Testis (tissue), 3 donors: ENCODE data around the gene VAT1. TPM values are rescaled to one million over a fixed set of nuclear protein-coding genes. Genes with fewer than 3 reads are reported as not detected.

ENCODE experiments used
- DNase-seq: peaks from one replicate; pipeline ENCODE4 v3.0.0-alpha.2; 2019
- H3K27ac ChIP-seq, 2 donors: fragments of 200-600 bp; sonication (generic); one replicate each; pipeline ENCODE4 v1.5.1; 2019
- H3K27me3 ChIP-seq: fragments of 200-600 bp; sonication (generic); one replicate; pipeline ENCODE4 v1.5.1; 2019
- H3K36me3 ChIP-seq: fragments of 200-600 bp; sonication (generic); one replicate; pipeline ENCODE4 v1.5.1; 2017; ENCODE audit warnings: low read depth; ENCODE audit errors: missing control alignments
- H3K4me1 ChIP-seq: fragments of 200-600 bp; sonication (generic); one replicate; pipeline ENCODE4 v1.5.1; 2019
- H3K4me3 ChIP-seq, 2 donors: fragments of 200-600 bp; sonication (generic); one replicate each; pipeline ENCODE4 v1.5.1; 2017 to 2019
- H3K9me3 ChIP-seq: fragments of 200-600 bp; sonication (generic); one replicate; pipeline ENCODE4 v1.5.1; 2017
- CTCF ChIP-seq, 3 experiments: fragments of 450-650 bp in 2 of 3; fragments of 200-600 bp in 1 of 3; sonication (generic) in 1 of 3; IDR thresholded peaks; one replicate each; pipeline ENCODE4 v1.5.1; 2016 to 2019; ENCODE audit warnings: antibody characterized with exemption in 3 of 3, mild to moderate bottlenecking in 2 of 3, moderate library complexity in 1 of 3
- POLR2A ChIP-seq: fragments of 450-650 bp; IDR thresholded peaks from one replicate; pipeline ENCODE4 v1.6.1; 2017; ENCODE audit warnings: antibody characterized with exemption, mild to moderate bottlenecking, moderate library complexity
- WGBS, 2 donors: methylation state at CpG; one replicate each; pipeline ENCODE4 v1.1.5; 2018; 5-methylcytosine and 5-hydroxymethylcytosine counted together
- intact Hi-C: fragments of 100-400 bp; cut with DNase I; formaldehyde crosslinking; loops from one replicate; pipeline ENCODE4 v1.15.1; 2023; ENCODE audit warnings: low total_unique reads
- polyA plus RNA-seq: library from polyadenylated mRNA; stranded (reverse); fragments of 350-450 nt; fragmentation: Illumina TruSeq; extraction: RNeasy Lipid Tissue Mini Kit (QIAGEN cat#74804); gene quantifications from one replicate; pipeline ENCODE4 v1.2.3, GENCODE V29; 2014; ENCODE audit warnings: low read depth, low replicate concordance; ENCODE audit not compliant: insufficient read depth
- total RNA-seq, 2 donors: library from RNA; depleted of rRNA; stranded (reverse); fragments of >200 nt; gene quantifications; one replicate each; pipeline ENCODE4 v1.2.3, GENCODE V29; 2016

VAT1 gene
- total and polyA plus RNA-seq, 3 donors from 2014 or later = 201 to 277 (median 204) TPM

GRCh38 chr17:43044024-43044423 is 21.8 kb upstream of the VAT1 start:
- WGBS, 2 donors = 71 to 81% methylated on average over 4 of the region's 4 CpGs
- H3K36me3 ChIP-seq = no peaks in the 10 kb centered on the region

GRCh38 chr17:43043307-43043706 is 21.1 kb upstream of the VAT1 start:
- H3K27me3 ChIP-seq = no peaks in the 10 kb centered on the region
- no peak for TF ChIP-seq CTCF (IDR thresholded peaks at IDR 0.05)
- no peak for TF ChIP-seq POLR2A
- no peak overlapping the region for H3K27ac ChIP-seq
- no peaks in the 10 kb centered on the region for H3K4me1 ChIP-seq
- no peaks in the 10 kb centered on the region for H3K9me3 ChIP-seq
- no peaks in the 10 kb centered on the region for H3K36me3 ChIP-seq
- no peak for DNase-seq
- intact Hi-C loops = no loop called here
- no peak overlapping the region for H3K4me3 ChIP-seq

More at GRCh38 chr17:43044024-43044423, 21.8 kb upstream of the VAT1 start:
- no peak for TF ChIP-seq POLR2A
- TF ChIP-seq CTCF (IDR thresholded peaks at IDR 0.05) = no peak
- H3K27ac ChIP-seq = no peak overlapping the region
- no peaks in the 10 kb centered on the region for H3K9me3 ChIP-seq
- no peaks in the 10 kb centered on the region for H3K27me3 ChIP-seq
- H3K4me1 ChIP-seq = no peaks in the 10 kb centered on the region
- no peak for DNase-seq
- intact Hi-C loops = no loop called here
- no peak overlapping the region for H3K4me3 ChIP-seq

- 59 to 71% methylated on average over 5 of the region's 5 CpGs for WGBS, 2 donors
- peak; percentile 26 for DNase-seq
- Histone ChIP-seq H3K4me1 (no peaks in the 10 kb centered on the region), H3K9me3 (no peaks in the 10 kb centered on the region), H3K36me3 (no peaks in the 10 kb centered on the region), H3K27ac (no peak overlapping the region), H3K4me3 (no peak overlapping the region), H3K27me3 (no peaks in the 10 kb centered on the region)
- TF ChIP-seq POLR2A (no peak), CTCF (IDR thresholded peaks at IDR 0.05) (no peak)
- intact Hi-C loops = no loop called here
Measured at GRCh38 chr17:43042025-43042628, 19.9 kb upstream of the VAT1 start.

GRCh38 chr17:43040655-43041054 is 18.5 kb upstream of the VAT1 start:
- Histone ChIP-seq H3K4me3 (no peak overlapping the region), H3K36me3 (no peaks in the 10 kb centered on the region), H3K4me1 (no peaks in the 10 kb centered on the region), H3K27ac (no peak overlapping the region), H3K27me3 (no peaks in the 10 kb centered on the region), H3K9me3 (no peaks in the 10 kb centered on the region)
- intact Hi-C loops = no loop called here
- TF ChIP-seq POLR2A = no peak
- no peak for TF ChIP-seq CTCF (IDR thresholded peaks at IDR 0.05)
- DNase-seq = no peak
- 58 to 69% methylated on average over 2 of the region's 2 CpGs for WGBS, 2 donors

GRCh38 chr17:43039646-43040045 is 17.5 kb upstream of the VAT1 start:
- no peak for TF ChIP-seq POLR2A
- no peak for TF ChIP-seq CTCF (IDR thresholded peaks at IDR 0.05)
- Histone ChIP-seq H3K27ac (no peak overlapping the region), H3K4me1 (peaks cover under 1% of the 10 kb centered on the region), H3K36me3 (no peaks in the 10 kb centered on the region), H3K9me3 (no peaks in the 10 kb centered on the region), H3K4me3 (no peak overlapping the region), H3K27me3 (no peaks in the 10 kb centered on the region)
- 91 to 97% methylated on average over 2 of the region's 2 CpGs for WGBS, 2 donors
- intact Hi-C loops = no loop called here
- no peak for DNase-seq
